GM21786 (cell line): ENCODE results near the gene ZSCAN12.
A peak's percentile ranks its signal among the peaks of the same experiment; 100 is the strongest.
"Not testable (repeated sequence)": the region's sequence is repeated elsewhere in the genome, so short reads cannot be mapped to it uniquely, and the experiment has no call there.

ENCODE experiments used
- ATAC-seq: cut with Tn5 transposase; IDR thresholded peaks from one replicate; pipeline ENCODE4 v1.9.1; 2021; ENCODE audit not compliant: unreplicated experiment

Gene ZSCAN12

DNA sequence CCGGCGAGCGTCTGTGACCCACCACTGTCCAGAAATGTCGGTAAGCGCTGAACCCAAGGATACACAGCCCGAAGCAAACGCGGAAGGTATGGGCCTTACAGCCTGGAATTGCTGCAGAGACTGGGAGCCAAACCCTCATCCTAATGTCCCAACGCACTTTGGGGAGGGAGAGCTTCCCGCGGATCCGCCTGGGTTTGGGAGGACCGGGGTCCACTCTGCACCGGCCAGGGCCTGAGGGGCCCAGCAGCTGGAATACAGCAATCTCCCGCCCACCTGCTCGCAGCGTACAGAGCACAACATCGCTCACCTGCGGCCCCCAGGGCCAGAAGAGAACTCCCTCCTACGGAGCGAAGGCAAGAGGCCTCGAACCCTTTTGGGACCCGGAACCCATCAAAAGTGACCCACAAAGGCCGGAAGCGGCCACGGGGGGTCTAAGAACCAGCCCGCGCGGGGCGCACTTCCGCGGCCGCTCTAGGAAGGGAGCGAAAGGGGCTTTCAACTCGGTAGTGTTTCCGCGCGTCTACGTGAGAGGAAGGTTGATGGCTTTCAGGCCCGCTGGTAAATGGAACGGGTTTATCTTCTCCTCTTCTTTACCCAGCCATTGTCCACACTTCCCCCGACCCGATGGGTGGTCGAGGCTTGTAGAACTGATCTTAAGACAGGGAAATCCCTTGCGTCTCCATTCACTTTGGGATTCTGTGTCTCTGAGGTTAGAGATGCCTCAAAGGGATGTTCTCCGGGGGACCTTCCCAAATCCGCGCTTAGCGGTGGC is at the start of gene ZSCAN12:
Gene ZSCAN12, minus strand, starts transcription at position 398 of the 772 bp plus-strand sequence. CDS start 1,342 bp downstream, outside the sequence.
- peak; percentile 80 for ATAC-seq

DNA sequence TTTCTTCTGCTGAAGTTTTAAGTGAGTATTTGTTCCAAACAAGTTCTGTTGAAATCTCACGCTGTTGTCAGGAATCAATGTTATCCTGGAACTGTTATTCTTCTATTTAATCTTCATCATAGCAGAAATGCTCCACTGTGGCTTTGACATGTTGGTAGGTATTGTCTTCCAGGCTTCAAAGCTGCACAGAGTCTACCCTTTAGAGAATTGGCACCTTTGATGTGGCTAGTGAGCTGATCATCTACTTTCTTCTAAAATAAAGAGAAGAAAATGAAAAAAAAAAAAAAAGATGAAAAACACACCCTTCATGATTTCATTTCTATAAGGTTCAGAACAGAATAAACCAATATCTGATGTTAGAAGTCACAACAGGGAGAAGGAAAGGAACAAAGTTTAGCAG is 49.5 kb upstream of the ZSCAN12 start:
- ATAC-seq, result no peak

DNA sequence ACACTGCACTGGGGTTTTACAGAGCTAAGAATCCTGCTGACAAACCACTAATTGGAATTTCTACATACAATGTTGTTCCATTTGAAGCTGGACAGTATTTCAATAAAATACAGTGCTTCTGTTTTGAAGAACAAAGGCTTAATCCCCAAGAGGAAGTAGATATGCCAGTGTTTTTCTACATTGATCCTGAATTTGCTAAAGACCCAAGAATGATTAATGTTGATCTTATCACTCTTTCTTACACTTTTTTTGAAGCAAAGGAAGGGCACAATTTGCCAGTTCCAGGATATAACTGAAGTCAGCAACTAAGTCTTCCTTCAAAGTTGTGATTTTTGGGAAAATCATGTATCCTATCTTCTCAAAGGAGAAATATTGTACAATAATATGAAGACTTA is 48.0 kb upstream of the ZSCAN12 start:
- ATAC-seq, result not testable (repeated sequence)

DNA sequence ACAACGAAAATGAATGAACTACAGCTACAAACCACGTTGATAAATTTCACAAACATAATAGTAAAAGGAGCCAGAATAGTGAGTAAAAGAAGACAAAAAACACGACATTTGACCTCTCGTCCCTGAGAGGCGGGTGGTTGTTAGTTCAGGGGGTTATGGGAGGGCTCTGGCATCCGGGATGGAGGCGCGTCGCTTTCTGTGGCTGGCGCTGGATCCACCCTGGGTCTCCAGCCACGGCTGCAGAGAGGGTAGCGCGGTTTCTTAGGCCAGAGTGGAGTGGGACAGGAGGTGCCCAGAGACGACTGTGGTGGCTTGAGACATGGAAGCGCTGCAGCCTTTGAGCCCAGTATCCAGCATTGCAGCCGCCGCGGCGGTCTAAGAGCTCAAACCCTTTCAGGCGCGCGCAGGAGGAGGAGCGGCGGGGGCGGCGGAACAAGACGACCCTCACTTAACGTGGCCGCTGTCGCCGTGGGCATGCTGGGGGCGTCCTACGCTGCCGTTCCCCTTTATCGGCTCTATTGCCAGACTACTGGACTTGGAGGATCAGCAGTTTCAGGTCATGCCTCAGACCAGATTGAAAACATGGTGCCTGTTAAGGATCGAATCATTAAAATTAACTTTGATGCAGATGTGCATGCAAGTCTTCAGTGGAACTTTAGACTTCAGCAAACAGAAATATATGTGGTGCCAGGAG is 47.4 kb upstream of the ZSCAN12 start:
- ATAC-seq, result no peak

DNA sequence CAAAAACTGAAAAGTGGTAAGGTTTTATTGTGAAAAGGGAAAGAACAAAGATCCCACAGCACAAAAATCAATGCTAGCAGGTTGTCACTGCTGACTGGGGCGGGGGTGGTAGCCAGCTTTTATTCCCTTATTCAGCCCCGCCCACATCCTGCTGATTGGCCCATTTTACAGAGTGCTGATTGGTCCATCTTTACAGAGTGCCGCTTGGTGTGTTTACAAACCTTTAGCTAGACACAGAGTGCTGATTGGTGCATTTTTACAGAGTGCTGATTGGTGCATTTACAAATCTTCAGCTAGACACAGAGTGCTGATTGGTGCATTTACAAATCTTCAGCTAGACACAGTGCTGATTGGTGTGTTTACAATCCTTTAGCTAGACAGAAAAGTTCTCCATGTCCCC is 45.2 kb upstream of the ZSCAN12 start:
- not testable (repeated sequence) for ATAC-seq

DNA sequence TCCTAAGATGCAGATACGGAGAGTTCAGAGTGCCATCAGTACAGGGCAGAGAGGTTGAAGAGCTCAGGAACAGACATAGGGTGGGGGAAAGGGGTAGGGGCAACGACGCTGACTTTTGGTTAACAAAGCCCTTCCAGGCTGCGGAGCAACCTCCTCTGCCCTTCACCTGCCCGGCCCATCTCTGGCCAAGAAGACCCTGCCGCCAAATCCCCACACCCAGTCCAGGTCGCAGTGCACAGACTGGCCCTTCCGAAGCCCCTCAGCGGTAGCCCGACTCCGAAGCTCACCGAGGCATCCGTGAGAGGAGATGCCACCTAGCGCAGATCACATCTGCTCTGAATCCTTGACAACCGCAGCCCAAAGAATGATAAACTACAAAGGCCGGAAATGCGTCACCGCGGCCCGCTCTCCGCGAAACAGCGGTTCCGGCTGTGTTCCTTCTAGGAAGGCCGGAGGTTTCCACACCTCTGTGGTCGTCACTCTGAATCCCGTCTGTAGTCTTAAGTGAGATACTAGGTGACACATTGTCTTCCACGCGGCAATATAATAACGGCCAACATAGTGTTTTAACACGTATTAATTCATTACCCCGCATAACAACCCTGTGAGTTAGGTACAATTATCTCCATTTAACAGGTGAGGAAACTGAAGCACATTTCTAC is 43.7 kb upstream of the ZSCAN12 start, which contains the start of gene ZSCAN23:
Gene ZSCAN23, minus strand, starts transcription at position 380 of the 662 bp plus-strand sequence. CDS start 7,225 bp downstream, outside the sequence.
- ATAC-seq, result peak; percentile 95

DNA sequence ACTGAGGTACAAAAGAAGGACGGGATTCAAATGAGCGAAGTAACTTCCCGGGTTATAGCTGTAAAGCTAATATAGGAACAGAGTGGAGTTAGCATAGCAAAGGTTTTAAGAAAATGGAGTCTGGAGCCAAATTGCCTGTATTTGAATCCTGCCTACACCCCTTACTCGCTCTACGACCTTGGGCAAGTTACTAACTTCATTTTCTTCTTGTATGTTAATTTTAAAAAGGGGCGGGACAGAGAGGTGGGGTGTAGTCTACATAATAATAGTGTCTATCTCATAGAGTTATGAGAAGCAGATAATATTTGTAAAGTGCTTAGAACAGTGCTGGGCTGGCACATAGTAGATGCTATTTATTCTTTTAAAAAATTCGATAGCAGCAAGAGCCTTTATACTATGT is 43.0 kb upstream of the ZSCAN12 start:
- ATAC-seq, result no peak

DNA sequence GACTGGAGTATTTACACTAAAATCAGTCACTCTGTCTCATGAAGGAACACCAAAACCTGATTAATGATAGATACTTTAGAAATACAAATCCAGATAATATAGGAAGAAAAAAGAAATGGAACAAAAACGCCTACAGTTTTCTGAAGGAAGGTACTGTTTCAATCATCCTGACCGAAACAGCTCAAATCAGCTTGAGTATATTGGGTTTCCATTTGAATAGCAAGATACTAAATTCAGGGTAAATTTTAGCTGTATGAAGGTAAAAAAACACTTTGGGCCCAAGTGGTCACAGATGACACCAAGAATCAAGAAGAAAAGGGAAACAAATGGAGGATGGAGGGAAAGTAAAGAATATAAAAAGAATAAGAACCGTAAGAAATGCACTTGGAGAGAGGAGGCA is 36.9 kb upstream of the ZSCAN12 start:
- no peak for ATAC-seq

DNA sequence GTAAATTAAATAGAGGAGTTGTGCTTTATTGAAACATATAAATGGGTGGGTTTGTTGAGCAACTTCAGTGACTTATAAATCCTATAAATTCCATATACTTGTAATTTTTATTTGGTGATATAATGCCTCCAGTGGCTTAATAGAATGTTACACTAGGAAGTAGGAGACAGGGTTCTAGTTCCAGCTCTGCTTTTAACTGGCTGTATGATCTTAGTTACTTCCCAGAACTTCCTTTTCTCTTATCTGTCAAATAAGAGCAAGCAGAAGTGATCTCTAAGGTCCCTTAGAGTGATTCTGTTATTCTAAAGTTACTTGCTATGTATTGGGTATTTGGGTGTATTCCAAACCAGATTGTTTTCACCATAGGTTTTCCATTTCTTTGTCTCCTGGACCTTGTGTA is 33.6 kb upstream of the ZSCAN12 start:
- ATAC-seq, result no peak

DNA sequence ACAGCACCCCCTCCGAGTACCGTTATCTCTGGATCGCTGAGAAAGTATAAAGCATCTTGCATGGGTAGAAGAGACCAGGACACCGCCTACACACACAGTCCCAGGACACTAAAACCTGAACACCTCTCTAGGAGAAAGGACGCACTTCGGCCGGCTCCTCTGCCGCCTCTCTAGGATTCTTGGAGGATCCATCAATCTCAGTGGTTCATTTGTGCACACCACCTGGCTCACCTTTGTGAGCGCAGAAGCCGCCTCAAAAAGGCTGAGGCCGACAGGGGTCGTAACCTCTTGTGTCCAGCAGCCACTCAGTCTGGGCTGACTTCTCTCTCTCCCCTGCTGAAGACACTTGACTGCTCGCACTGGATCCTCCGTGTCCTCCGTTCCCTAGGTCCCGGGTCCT is 30.2 kb upstream of the ZSCAN12 start:
- no peak for ATAC-seq

DNA sequence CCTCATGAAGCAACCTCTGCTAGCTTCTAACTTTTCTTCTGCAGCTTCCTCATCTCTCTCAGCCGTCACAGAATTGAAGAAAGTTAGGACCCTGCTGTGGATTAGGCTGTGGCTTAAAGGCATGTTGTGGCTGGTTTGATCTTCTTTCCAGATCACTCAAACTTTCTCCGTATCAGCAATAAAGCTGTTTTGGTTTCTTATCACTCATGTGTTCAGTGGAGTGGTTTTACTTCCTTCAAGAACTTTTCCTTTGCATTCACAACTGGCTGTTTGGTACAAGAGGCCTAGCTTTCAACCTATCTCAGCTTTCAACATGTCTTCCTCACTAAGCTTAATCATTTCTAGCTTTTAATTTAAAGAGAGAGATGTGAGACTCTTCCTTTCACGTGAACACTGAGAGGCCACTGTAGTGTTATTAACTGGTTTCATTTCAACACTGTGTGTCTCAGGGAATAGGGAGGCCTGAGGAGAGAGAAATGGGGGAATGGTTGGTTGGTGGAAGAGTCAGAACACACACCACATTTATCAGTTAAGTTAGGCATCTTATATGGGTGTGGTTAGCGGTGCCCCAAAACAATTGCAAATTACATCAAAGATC is 26.5 kb upstream of the ZSCAN12 start:
- ATAC-seq, result no peak

DNA sequence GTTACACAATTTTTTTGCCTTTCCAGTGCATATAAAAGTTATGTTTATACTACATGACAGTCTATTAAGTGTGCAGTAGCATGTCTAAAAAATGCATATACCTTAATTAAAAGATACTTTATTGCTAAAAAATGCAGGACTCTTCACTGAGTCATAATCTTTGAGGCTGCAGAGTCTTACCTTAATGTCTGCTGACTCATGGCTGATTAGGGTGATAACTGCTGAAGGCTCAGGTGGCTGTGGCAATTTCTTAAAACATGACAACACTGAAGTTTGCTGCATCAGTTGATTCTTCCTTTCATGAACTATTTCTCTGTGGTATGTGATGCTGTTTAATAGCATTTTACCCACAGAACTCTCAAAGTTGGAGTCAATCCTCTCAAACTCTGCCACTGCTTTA is 24.6 kb upstream of the ZSCAN12 start:
- ATAC-seq, result no peak

DNA sequence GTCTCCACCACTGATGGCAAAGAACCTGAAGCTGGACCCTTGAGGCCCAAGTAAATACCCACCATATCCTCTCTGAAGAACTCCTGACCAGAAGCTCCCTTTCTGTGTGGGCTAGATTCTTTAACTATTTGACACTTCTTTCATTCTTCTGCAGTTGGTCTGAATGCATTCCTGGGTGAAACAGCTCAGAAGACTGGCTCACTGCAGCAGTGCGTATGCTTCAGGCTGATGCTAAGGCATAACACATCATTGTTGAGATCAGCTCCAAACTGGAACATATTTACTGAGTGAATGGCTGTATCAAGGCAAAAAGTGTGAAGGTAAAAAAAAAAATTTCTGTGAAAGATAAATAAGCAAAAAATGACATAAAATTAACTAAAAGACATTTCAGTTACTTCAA is 24.0 kb upstream of the ZSCAN12 start:
- ATAC-seq, result no peak

DNA sequence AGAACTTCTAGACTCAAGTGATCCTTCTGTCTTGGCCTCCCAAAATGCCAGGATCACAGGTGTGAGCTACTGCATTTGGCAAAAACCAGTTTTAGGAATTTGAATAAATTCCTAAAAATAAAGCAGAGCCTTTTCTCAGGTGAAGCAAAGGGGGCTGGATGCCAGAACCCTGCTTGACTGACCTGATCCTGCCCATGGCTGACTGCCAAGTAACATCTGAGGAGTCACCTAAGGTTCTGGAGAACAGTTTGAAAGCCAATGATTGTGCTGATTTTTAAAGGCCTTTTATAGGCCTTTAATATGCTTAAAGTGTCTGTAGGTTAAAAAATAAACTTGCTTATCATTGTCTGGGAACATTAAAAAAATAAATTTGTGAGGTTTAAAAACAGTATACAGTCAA is 14.1 kb upstream of the ZSCAN12 start:
- no peak for ATAC-seq

DNA sequence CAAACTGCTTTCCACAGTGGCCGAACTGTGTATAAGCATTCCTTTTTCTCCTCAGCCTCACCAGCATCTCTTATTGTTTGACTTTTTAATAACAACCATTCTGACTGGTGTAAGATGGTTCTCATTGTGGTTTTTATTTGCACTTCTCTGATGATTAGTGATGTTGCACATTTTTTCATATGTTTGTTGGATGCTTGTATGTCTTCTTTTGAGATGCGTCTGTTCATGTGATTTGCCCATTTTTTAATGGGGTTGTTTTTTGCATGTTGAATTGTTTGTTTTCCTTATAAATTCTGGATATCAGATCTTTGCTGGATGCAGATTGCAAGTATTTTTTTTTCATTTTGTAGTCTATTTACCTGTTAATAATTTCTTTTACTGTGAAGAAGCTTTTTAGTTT is 11.2 kb upstream of the ZSCAN12 start:
- ATAC-seq, result no peak

DNA sequence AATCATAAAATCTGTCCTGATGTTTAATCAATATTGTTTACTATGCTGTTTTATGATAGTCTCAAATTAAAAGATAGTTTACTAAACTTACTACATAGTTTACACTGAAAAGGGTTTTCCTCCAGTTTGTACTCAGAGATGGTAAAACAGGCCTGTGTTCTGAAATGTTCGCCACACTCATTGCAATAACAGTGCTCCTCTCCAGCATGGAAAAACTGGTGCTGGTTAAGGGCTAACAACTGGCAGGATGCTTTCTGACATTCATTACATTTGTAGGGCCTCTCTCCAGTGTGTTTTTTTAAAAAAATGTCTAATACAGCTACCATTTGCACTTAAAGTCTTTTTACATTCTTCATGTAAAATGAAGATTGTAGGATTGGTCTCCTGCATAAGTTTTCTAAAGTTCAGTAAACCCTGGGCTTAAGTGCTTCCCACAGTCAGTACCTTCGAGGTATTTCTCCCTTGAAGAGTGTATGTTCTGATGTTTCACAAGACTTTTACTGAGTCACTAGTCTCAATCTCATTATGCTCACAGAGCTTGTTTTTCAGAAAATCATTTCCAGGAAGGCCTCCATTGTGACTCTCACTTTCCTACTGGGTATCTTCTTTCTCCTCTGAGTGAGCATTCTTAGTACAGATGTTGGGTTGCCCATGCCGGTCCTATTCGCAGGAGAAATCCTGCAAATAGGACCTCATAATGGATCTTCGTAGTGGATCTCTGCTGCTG is 8.7 kb upstream of the ZSCAN12 start:
- no peak for ATAC-seq

DNA sequence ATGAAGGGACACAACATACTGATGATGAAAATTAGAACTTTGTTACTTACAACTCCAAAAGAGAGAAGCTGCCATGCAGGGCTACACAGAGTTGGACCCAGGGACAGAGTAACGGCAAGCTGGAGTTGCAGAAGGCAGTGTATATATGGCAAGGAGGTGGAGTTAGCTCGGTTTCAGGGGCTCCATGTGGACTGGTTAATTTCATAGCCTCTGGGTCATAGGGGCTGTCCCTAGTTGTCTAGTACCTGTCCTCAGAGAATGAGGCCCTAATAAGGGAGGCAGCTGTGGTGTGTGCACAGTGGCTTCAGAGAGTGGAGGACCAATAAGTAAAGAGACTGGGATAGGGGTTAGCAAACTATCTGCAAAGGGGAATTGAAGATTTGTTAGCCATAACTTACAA is 7.9 kb upstream of the ZSCAN12 start:
- ATAC-seq, result peak; percentile 64

DNA sequence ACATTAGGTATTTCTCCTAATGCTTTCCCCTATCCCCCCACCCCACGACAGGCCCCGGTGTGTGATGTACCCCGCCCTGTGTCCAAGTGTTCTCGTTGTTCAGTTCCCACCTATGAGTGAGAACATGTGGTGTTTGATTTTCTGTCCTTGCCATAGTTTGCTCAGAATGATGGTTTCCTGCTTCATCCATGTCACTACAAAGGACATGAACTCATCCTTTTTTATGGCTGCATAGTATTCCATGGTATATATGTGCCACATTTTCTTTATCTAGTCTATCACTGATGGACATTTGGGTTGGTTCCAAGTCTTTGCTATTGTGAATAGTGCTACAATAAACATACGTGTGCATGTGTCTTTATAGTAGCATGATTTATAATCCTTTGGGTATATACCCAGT is 4.4 kb upstream of the ZSCAN12 start:
- not testable (repeated sequence) for ATAC-seq

DNA sequence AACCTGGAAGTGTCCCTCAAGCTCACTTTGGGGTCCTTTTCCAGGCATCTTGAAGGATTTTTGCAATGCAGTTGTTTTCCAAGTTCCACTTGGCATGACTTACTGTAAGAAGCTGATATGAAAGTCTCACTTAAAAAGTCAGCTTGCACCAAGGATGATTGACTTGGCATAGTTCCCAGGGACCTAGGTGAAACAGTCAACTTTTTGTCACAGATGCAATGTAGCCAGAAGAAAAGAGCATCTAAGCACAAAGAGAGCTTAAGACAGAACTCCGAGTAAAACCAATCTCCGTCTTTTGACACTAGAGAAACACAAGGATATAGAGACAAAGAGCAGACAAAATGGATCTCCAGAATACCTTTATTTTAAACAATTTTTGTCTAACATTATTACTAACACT is 2.6 kb upstream of the ZSCAN12 start:
- ATAC-seq, result no peak

DNA sequence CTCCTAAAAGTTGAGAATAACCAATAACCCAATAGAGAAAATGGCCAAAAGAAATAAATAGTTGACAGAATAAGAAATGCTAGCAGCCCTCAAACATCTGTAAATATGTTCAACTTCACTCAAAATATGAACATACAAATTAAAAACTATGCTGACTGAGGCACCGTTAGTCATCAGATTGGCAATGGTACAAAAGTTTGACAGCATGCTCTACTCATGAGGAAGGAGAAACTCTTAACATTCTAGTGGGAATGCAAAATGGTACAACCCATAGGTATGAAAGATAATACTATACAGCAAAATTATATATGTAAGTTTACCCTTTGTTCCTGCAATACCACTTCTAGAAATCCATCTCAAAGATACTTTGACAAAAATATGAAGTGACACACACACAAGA is 1.6 kb upstream of the ZSCAN12 start:
- no peak for ATAC-seq

DNA sequence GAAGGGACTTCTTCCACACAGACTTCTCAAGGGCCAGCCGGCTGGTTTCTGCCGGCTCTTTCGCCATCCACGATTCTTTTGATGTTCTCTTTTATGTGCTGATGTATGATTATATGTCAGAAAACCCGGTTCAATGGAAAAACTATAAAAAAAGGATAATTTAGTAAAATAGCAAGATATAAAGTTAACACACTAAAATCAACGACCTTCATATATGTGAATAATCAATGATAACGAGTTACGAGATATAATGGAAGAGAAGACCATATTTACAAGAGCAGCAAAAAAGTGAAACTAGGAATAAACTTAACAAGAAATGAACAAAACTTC is 540 bp upstream of the ZSCAN12 start:
- no peak for ATAC-seq
